HG02840 (cell line): ENCODE results near the gene OPN4.

ENCODE experiments used
- ATAC-seq: cut with Tn5 transposase; IDR thresholded peaks from one replicate; pipeline ENCODE4 v1.9.1; 2021; ENCODE audit warnings: mild to moderate bottlenecking, moderate library complexity, moderate number of reproducible peaks; ENCODE audit not compliant: unreplicated experiment, low FRiP score

Gene OPN4

GRCh38 chr10:86661161-86662025, 7.0 kb downstream of the OPN4 start:
- no peak for ATAC-seq

GRCh38 chr10:86662186-86663045, 8.1 kb downstream of the OPN4 start:
- ATAC-seq = no peak

- ATAC-seq = no peak
These were observed 8.6 kb downstream of the OPN4 start for GRCh38 chr10:86663046-86663345.

- no peak for ATAC-seq
These were observed 9.4 kb downstream of the OPN4 start for GRCh38 chr10:86663576-86664339.

- no peak for ATAC-seq
These were observed 10.2 kb downstream of the OPN4 start for GRCh38 chr10:86664341-86665217.

GRCh38 chr10:86665218-86665607, 10.9 kb downstream of the OPN4 start:
- ATAC-seq = no peak

- no peak for ATAC-seq
These were observed 11.5 kb downstream of the OPN4 start for GRCh38 chr10:86665868-86666267.

- no peak for ATAC-seq
These were observed 12.2 kb downstream of the OPN4 start for GRCh38 chr10:86666538-86666937.

GRCh38 chr10:86667421-86668181, 13.3 kb downstream of the OPN4 start:
- ATAC-seq = no peak

GRCh38 chr10:86668297-86669165, 14.2 kb downstream of the OPN4 start, which contains the start of gene LDB3:
TSS of gene LDB3 (plus strand) at chr10:86668511. CDS start at chr10:86668692, 181 bp downstream.
- ATAC-seq = peak; percentile 64

- ATAC-seq = no peak
These were observed 16.0 kb downstream of the OPN4 start for GRCh38 chr10:86670290-86670811.

GRCh38 chr10:86670876-86671275, 16.5 kb downstream of the OPN4 start:
- no peak for ATAC-seq

- ATAC-seq = no peak
These were observed 17.1 kb downstream of the OPN4 start for GRCh38 chr10:86671419-86671818.

- ATAC-seq = no peak
These were observed 17.8 kb downstream of the OPN4 start for GRCh38 chr10:86671985-86672710.

- no peak for ATAC-seq
These were observed 19.0 kb downstream of the OPN4 start for GRCh38 chr10:86673216-86673826.

GRCh38 chr10:86673827-86674581, 19.7 kb downstream of the OPN4 start:
- ATAC-seq = no peak
